SH-SY5Y (cell line): ENCODE data around the gene ZSWIM6.
A peak's percentile ranks its signal among the peaks of the same experiment; 100 is the strongest.

ENCODE experiments used
- GATA2 ChIP-seq: IDR thresholded peaks from 2 replicates; pipeline ENCODE4 v1.6.1; 2011; ENCODE audit warnings: mild to moderate bottlenecking, low read depth, low read length
- GATA3 ChIP-seq: IDR thresholded peaks from 2 replicates; pipeline ENCODE4 v1.6.1; 2011; ENCODE audit warnings: low read depth, mild to moderate bottlenecking, low read length, moderate library complexity

ZSWIM6 gene

DNA sequence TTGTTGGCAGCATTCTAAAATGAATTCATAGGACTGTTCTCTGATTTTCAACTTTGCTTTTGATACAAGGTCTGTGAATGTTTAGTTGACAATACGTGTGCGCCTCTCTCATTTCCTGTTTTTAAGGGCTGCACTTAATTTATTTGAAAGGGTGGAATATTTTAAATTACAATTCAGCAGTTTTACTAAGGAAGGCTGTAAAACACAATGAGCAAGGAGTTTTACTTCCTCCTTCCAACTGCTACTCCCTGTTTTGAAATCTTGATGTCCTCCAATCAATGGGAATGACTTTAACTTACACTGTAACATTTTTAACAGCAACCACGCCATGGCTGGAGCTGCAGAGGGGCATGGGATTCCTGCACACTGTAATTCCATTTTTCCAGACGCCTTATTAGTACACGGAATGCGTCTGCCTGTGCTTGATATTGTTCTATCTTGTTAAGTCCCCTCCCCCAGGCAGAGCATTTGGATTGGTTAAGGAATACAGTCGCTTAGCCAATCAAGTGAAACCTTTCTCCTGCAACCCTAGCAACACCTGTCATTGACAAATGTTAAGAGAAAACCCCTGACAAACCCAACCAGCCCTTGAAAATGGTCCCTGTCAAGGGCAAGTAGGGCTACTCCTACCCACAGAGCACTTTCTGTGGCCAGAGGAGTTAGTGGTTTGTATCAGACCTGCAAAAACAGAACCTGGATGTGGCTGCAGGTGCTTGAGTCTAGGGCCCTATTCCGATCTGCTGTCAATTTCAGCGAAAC lies 12.5 kb upstream of the ZSWIM6 start:
- TF ChIP-seq GATA2 = no peak
- no peak for TF ChIP-seq GATA3

DNA sequence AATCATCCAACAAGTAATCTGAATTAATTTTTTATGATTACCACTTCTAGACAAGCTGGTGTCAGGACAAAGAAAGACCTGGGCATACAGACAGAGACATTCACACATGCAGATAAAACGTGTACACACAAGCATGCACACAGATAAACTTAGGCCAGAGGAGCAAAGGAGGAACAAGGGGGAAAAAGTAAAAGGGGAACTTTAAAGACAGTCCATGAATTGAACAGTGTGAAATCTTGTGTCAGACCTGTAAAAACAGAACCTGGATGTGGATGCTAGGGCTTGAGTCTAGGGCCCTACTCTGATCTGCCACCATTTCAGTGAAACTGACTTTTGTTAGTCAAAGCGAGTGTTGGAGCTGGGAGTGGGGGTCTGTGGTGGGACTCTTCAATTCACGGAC lies 11.2 kb upstream of the ZSWIM6 start:
- no peak for TF ChIP-seq GATA3
- no peak for TF ChIP-seq GATA2

GRCh38 chr5:61321669-61322068 lies 10.4 kb upstream of the ZSWIM6 start:
- TF ChIP-seq GATA3 (no peak), GATA2 (no peak)

DNA sequence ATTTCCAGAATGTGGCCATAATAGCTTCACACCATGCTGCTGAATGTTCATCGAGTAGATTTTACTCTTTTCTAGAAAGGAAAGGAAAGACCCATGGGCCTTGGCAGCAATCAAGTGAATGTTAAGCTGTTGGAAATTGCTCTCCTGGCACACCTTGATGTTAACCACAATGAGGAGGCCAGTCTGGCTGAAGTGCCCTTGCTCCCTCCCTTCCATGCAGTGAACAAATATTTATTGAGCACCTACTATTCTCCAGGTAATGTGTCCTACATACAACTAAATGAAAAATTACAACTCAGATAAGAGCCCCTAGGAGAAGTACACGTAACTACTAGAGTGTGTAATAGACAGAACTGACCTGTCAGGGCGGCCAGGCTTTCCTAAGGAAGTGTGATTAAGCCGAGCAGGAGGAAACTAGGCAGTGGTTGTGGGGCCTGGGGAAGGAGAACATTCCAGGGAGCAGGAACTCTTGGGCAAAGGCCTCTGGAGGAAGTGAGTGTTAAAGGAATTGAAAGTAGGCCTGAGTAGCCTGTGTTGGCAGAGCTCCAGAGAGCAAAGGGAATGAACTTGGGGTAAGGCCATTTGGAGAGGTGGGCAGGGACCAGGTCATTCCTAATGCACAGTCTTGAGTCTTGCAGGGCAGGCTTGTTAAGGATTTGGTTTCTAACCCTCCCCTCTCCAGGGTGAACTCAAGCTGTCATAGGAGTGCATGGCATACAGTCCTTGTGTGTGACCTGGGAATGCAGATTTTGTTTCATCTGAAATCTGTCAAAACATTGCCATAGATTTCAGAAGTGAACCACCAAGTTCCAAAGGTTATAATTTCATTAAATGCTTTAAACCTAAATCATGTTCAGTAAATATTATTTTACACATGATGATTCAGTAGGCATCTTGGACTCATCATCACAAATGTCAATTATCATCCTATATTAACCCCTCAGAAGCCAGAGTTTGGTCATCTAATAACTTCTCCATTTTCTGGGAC lies 9.0 kb upstream of the ZSWIM6 start:
- TF ChIP-seq GATA2 (no peak), GATA3 (no peak)

DNA sequence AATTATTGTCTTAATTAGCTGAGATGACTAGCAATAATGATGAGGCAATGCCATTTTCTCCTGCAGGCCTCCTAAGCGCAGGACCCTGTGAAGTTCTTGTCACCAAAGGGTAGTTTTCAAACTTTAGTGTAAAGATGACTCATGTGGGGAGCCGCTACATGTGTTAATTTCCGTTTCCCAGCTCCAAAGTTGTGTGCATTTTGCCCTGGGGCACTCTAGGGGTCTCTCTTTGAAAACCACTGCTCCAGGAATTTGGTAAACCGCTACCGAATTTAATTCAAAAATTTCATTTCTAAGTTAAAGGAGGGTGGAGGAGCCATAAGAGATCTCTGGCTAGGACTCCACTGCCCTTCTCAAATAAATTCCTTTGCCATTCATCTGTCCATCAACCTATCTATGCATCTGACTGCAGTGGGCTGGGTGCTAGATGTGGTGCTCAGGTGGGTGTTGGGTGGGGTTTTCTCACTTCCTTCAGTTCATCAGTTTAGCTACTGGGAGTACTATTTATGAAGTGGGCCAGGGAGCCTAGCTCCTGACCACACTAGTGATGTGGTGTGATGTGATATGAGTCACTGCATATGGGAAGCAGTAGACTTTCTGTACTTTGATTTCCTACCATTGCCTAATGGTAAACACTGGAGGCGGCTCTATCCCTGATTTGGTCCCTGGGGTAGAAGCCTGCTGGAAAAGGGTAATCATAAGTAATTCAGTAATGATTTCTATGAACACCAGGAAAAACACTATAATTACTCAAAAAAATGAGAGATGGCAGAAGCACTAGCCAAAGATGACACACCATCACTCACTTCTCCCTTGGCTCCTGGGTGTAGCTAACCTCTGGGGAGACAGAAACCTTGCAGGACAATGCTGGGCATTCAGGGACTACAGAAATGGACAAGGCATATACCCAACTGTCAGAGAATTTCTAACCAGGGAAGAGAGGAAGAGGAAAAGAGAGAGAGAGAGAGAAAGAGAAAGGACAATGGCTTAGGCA lies 4.0 kb upstream of the ZSWIM6 start:
- TF ChIP-seq GATA3 (no peak), GATA2 (no peak)

DNA sequence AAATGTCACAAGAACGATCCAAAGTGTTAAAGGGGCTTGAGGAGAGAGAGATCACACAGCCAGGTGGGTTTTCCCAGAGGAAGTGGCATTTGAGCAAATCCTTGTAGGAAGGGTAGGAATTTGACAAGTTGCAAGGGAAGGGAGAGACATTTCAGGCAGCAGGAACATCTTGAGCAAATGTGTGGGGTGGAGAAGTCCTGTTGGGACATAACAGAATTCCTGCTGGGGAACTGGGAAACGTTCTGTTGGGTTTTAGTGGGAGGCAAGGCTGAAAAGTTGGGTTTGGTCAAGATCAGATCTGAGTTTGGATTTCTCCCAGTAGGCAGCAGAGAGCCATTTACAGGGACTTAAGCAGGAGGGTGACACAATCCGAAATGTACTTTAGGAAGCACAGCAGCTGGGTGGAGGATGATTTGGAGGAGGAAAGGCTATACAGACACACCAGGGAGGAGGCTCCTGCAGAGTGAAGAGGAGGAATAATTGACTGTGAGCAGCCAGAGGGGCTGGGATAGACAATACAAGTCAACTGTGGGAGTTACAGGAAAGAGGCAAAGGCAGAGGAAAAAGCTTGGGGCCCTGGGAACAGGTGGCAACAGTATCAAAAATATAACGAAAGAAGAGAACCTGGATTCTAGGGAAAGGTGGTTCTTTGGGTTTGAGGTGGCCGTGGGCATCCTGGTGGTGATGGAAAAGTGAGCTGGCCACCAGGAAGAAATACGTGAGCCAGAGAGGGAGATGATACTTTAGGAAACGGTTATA lies 3.1 kb upstream of the ZSWIM6 start:
- TF ChIP-seq GATA3 (no peak), GATA2 (no peak)

DNA sequence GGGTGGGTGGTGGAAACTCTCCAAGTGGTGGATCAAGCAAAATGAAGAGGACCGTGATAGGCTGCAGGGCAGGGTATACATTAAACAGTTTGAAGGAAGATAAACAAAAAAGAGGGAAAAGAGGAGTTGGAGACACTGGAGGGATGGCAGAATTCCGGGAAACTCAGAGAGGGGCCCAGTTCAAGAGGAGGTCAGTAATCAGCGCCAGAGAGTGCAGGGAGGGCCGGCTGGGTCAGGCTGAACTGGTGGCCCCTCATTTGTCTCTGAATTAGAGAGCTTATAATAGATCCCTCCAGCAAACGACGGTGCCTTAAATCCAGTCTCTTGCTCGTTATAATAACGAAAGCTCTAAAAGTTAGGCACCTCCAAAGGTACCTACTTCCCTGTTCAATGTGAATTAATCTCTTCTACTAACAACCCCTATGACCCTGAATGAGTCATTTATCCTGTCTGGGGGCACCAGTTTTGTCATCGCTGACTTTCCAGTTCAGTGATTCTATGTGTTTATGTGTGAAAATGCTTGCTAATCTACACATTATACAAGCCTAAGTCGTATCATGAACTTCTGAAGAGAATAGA lies 2.4 kb upstream of the ZSWIM6 start:
- TF ChIP-seq GATA2 (no peak), GATA3 (no peak)

GRCh38 chr5:61330341-61330844 lies 1.7 kb upstream of the ZSWIM6 start:
- TF ChIP-seq GATA3 (no peak), GATA2 (no peak)

DNA sequence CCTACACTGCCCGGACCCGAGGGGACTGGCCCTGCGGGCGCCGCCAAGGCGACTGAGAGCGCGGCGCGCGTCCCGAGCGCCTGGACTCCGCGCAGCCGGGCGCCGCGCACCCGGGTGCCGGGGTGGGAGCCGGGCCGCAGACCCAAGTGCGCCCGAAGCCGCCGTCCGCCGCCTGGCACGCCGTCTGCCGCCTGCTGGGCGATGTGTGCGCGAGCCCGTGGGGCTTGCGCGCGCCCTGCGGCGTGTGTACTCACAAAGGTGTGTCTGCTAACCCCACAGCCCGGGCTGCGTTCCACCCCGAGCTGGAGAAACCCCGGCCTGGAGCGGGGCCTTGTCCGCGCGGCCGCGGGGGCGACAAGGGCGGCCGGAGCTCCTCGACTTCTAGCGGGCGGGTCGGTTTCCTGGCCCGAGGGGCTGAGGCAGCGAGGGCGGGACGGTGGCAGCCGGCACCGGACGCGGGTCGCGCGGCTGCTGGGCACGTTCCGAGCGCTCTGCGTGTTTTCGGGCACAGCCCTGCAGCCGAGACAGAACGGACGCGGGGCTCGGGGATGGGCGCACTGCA lies 1.1 kb upstream of the ZSWIM6 start:
- TF ChIP-seq GATA2 (0 out of 2 replicates have a peak, but pooled peaks have one; percentile 4), GATA3 (no peak)

GRCh38 chr5:61332358-61332749 lies 296 bp downstream of the ZSWIM6 start:
- TF ChIP-seq GATA2 (no peak), GATA3 (no peak)

GRCh38 chr5:61332851-61333320 lies 828 bp downstream of the ZSWIM6 start:
- no peak for TF ChIP-seq GATA2

DNA sequence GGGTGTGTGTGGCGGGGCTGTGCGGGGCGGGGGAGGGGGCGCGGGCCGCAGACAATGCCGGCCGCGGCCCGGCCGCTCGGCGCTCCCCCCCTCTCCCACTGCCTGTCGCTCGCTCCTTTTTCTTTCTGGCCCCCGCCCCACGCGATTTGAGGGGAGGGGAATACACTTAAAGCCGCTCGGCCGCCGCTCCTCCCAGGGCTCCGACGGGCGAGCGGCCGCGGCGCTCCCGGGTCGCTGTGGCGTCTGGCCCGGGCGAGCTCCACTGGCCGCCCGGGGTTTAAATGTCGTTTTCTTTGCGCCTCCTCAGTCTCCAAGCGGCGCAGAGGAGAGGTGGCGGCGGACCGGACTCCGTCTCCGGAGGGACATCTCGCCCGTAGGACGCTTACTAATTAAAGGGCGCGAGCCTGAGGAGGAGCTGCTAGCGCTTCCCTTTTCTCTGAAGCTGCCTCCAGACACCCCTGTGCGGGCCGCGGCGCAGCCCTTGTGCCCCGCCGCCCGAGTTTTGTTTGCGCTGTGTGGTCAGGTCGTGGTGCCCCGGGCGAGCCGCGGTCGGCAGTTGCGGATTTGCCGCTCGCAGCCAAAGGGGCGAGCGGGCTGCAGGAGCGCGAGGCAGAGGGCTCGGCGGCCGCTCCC lies 1.4 kb downstream of the ZSWIM6 start:
- TF ChIP-seq GATA3 = no peak
- TF ChIP-seq GATA2 = no peak
